ENCODE data around the gene GNAS. TPM values are rescaled to one million over a fixed set of nuclear protein-coding genes. Genes with fewer than 3 reads are reported as not detected.
"Not testable (repeated sequence)": the region's sequence is repeated elsewhere in the genome, so short reads cannot be mapped to it uniquely, and the experiment has no call there.

The GNAS gene
- total RNA-seq, 3 donors from 2014 or later (not counting 1 experiment from before 2014, with no cell fraction given) = 530 to 823 (median 582) TPM

- H3K36me3 Mint-ChIP-seq = no peaks in the 10 kb centered on the region
- no peaks in the 10 kb centered on the region for H3K9me3 ChIP-seq (ENCODE audit: control insufficient read depth, insufficient read depth, low read length)
- peaks cover 5 to 18% of the 10 kb centered on the region in 2 donors for H3K27me3 Mint-ChIP-seq (ENCODE audit: low read depth in 2 of 2)
- no peak for TF ChIP-seq CTCF (IDR thresholded peaks at IDR 0.05)
- DNase-seq (no peak), ATAC-seq (no peak)
- no peak overlapping the region for H3K27ac ChIP-seq (ENCODE audit: low read length)
- H3K36me3 ChIP-seq (ENCODE audit: control insufficient read depth, insufficient read depth, low read length) = no peaks in the 10 kb centered on the region
- intact Hi-C loops (cut with micrococcal nuclease) = no loop called here
- no peaks in the 10 kb centered on the region for H3K4me1 Mint-ChIP-seq
- no peaks in the 10 kb centered on the region for H3K27me3 ChIP-seq (ENCODE audit: control insufficient read depth, insufficient read depth, low read length)
- no peaks in the 10 kb centered on the region for H3K4me1 ChIP-seq (ENCODE audit: control insufficient read depth, insufficient read depth, low read length)
- H3K4me3 Mint-ChIP-seq = no peak overlapping the region
- H3K9me3 Mint-ChIP-seq = no peaks in the 10 kb centered on the region
- no peak overlapping the region for H3K27ac Mint-ChIP-seq
- no peak overlapping the region for H3K4me3 ChIP-seq (ENCODE audit: low read length)
- WGBS (ENCODE audit: insufficient coverage) = 88% methylated on average over 9 of the region's 10 CpGs
These were observed 93.6 kb downstream of the GNAS start for GRCh38 chr20:58945965-58946631.

- ATAC-seq; H3K4me3 Mint-ChIP-seq; H3K4me3 ChIP-seq (ENCODE audit: low read length); H3K36me3 Mint-ChIP-seq; H3K27me3 ChIP-seq (ENCODE audit: control insufficient read depth, insufficient read depth, low read length); intact Hi-C loops (cut with micrococcal nuclease); H3K36me3 ChIP-seq (ENCODE audit: control insufficient read depth, insufficient read depth, low read length); DNase-seq; H3K9me3 ChIP-seq (ENCODE audit: control insufficient read depth, insufficient read depth, low read length); H3K27ac ChIP-seq (ENCODE audit: low read length); H3K4me1 Mint-ChIP-seq; H3K4me1 ChIP-seq (ENCODE audit: control insufficient read depth, insufficient read depth, low read length); H3K9me3 Mint-ChIP-seq; H3K27ac Mint-ChIP-seq: not testable (repeated sequence)
- peaks cover 8 to 18% of the 10 kb centered on the region in 2 donors for H3K27me3 Mint-ChIP-seq (ENCODE audit: low read depth in 2 of 2)
- WGBS (ENCODE audit: insufficient coverage) = 94% methylated on average over 7 of the region's 7 CpGs
These were observed 95.4 kb downstream of the GNAS start for GRCh38 chr20:58947797-58948388.

GRCh38 chr20:58950603-58951002 lies 98.1 kb downstream of the GNAS start:
- Mint-ChIP-seq H3K4me3 (no peak overlapping the region), H3K27me3 (ENCODE audit: low read depth in 2 of 2) (peaks cover 5 to 18% of the 10 kb centered on the region in 2 donors), H3K9me3 (no peaks in the 10 kb centered on the region), H3K36me3 (no peaks in the 10 kb centered on the region), H3K4me1 (no peaks in the 10 kb centered on the region), H3K27ac (no peak overlapping the region)
- Histone ChIP-seq H3K36me3 (ENCODE audit: control insufficient read depth, insufficient read depth, low read length) (no peaks in the 10 kb centered on the region), H3K4me1 (ENCODE audit: control insufficient read depth, insufficient read depth, low read length) (no peaks in the 10 kb centered on the region), H3K27me3 (ENCODE audit: control insufficient read depth, insufficient read depth, low read length) (no peaks in the 10 kb centered on the region), H3K27ac (ENCODE audit: low read length) (no peak overlapping the region), H3K9me3 (ENCODE audit: control insufficient read depth, insufficient read depth, low read length) (no peaks in the 10 kb centered on the region), H3K4me3 (ENCODE audit: low read length) (no peak overlapping the region)
- 89% methylated on average over 5 of the region's 5 CpGs for WGBS (ENCODE audit: insufficient coverage)
- ATAC-seq (no peak), DNase-seq (no peak)
- TF ChIP-seq CTCF (IDR thresholded peaks at IDR 0.05) = no peak
- intact Hi-C loops (cut with micrococcal nuclease) = loop anchor here (10.0 kb wide), 1 partner anchor 274 kb away; no protein-coding TSS in a partner anchor

GRCh38 chr20:58953050-58953449 lies 100.5 kb downstream of the GNAS start:
- ATAC-seq (no peak), DNase-seq (no peak)
- H3K27me3 Mint-ChIP-seq (ENCODE audit: low read depth in 2 of 2) = peaks cover 5 to 14% of the 10 kb centered on the region in 2 donors
- no peaks in the 10 kb centered on the region for H3K9me3 Mint-ChIP-seq
- Histone ChIP-seq H3K27me3 (ENCODE audit: control insufficient read depth, insufficient read depth, low read length) (no peaks in the 10 kb centered on the region), H3K4me1 (ENCODE audit: control insufficient read depth, insufficient read depth, low read length) (no peaks in the 10 kb centered on the region), H3K36me3 (ENCODE audit: control insufficient read depth, insufficient read depth, low read length) (no peaks in the 10 kb centered on the region), H3K9me3 (ENCODE audit: control insufficient read depth, insufficient read depth, low read length) (no peaks in the 10 kb centered on the region), H3K27ac (ENCODE audit: low read length) (no peak overlapping the region), H3K4me3 (ENCODE audit: low read length) (no peak overlapping the region)
- no peaks in the 10 kb centered on the region for H3K4me1 Mint-ChIP-seq
- H3K36me3 Mint-ChIP-seq = no peaks in the 10 kb centered on the region
- H3K27ac Mint-ChIP-seq = no peak overlapping the region
- no peak overlapping the region for H3K4me3 Mint-ChIP-seq
- intact Hi-C loops (cut with micrococcal nuclease) = loop anchor here (10.0 kb wide), 1 partner anchor 272 kb away; no protein-coding TSS in a partner anchor
- TF ChIP-seq CTCF (IDR thresholded peaks at IDR 0.05) = no peak

Measured in natural killer cell (primary cell).